Activated gamma-delta T cell (primary cell): ENCODE data around the gene HPGDS.

ENCODE experiments used
- DNase-seq: peaks from one replicate; lab custom pipeline; 2025; lab: John Stamatoyannopoulos, UW

Gene HPGDS

DNA sequence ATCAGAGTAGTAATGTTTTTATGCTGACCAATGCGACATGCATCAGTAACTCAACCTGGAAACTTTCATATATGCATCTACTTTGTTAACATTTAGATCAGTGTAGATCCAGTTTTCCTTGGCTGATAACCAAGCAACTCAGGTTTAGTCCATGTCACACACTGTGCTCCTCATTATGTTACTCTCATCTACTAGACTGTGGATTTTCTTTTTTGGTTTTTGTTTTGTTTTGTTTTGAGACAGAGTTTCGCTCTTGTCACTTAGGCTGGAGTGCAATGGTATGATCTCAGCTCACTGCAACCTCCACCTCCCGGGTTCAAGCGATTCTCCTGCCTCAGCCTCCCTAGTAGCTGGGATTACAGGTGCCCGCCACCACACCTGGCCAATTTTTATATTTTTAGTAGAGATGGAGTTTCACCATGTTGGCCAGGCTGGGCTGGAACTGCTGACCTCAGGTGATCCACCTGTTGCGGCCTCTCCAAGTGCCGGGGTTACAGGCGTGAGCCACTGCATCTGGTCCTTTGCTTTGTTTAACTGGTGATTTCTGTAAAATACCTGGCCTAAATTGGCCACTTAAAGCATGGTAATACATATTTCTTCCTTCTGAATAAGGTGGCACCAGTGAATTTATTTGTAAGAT, 86.4 kb downstream of the HPGDS start:
- DNase-seq: no peak

- DNase-seq: no peak
Measured at GRCh38 chr4:94253036-94253435, 89.6 kb downstream of the HPGDS start.

GRCh38 chr4:94251094-94251493, 91.5 kb downstream of the HPGDS start:
- DNase-seq: no peak
